ENCODE results near the gene NOB1. TPM values are rescaled to one million over a fixed set of nuclear protein-coding genes. Genes with fewer than 3 reads are reported as not detected.

The NOB1 gene
- total and polyA plus RNA-seq, 2 of the 4 experiments (the other 2 are of a cell fraction): 47.0 to 58.1 TPM

- 100% methylated on average over 2 of the region's 11 CpGs; no CpG with 5 or more reads in 1 of the 2 experiments for WGBS, 2 experiments (ENCODE audit: extremely low coverage in 2 of 2, insufficient read length in 1 of 2)
- no peak for DNase-seq
- Histone ChIP-seq H3K14ac (replicated peaks; ENCODE audit: low read depth, low read length) (no peak overlapping the region), H4K8ac (ENCODE audit: low read depth in 2 of 2, low read length in 2 of 2) (no peak overlapping the region), H2AFZ (replicated peaks; ENCODE audit: low read length, poor library complexity) (no peak overlapping the region), H4K20me1 (ENCODE audit: insufficient read depth, low read length) (peaks cover 6% of the 10 kb centered on the region; the same call in 1 of the 2 replicates), H3K36me3 (ENCODE audit: control insufficient read depth, insufficient read depth, low read length) (peaks cover 74% of the 10 kb centered on the region), H4K91ac (ENCODE audit: insufficient read depth, low read depth, low read length) (no peak overlapping the region), H3K4me2 (ENCODE audit: low read depth, low read length) (no peak overlapping the region), H3K23ac (ENCODE audit: low read depth, low read length) (no peak overlapping the region), H2BK5ac (ENCODE audit: low read depth, low read length, poor library complexity, severe bottlenecking) (no peak overlapping the region), H2AK5ac (ENCODE audit: low read depth, low read length) (no peak overlapping the region), H3K9me3 (ENCODE audit: control insufficient read depth, insufficient read depth, low read length) (no peaks in the 10 kb centered on the region), H3K18ac (ENCODE audit: low read depth, low read length) (no peak overlapping the region), H3K4me1 (ENCODE audit: control insufficient read depth, insufficient read depth, low read length) (peaks cover 2% of the 10 kb centered on the region; the same call in 1 of the 2 replicates), H3K9ac (ENCODE audit: low read depth, low read length) (no peak overlapping the region), H3K4ac (ENCODE audit: low read depth, low read length) (no peak overlapping the region), H3K56ac (ENCODE audit: extremely low read depth, insufficient read depth, low read length) (no peak overlapping the region), H2BK15ac (ENCODE audit: low read depth, low read length) (no peak overlapping the region), H4K5ac (ENCODE audit: low read depth, low read length) (no peak overlapping the region), H2BK20ac (ENCODE audit: low read depth, low read length) (no peak overlapping the region), H3K79me1 (ENCODE audit: low read depth in 1 of 2, low read length in 2 of 2) (peaks cover 30 to 57% of the 10 kb centered on the region in 2 experiments), H2BK120ac (ENCODE audit: low read depth, low read length) (no peak overlapping the region), H3K27me3 (ENCODE audit: control insufficient read depth, insufficient read depth, low read length) (no peaks in the 10 kb centered on the region), H3K27ac (ENCODE audit: insufficient read depth, low read length) (no peak overlapping the region), H3K9me1 (ENCODE audit: insufficient read depth, low read length) (peaks cover 8% of the 10 kb centered on the region; the same call in 1 of the 2 replicates), H2AK9ac (replicated peaks; ENCODE audit: low read depth, low read length, poor library complexity) (no peak overlapping the region), H3K4me3 (ENCODE audit: insufficient read depth, low read depth, low read length) (no peak overlapping the region)
- in situ Hi-C loops (cut with MboI; ENCODE audit: low sequenced_read_pairs) (no loop called here), dilution Hi-C loops (cut with HindIII; ENCODE audit: low sequenced_read_pairs, unreplicated experiment) (no loop called here), intact Hi-C loops (cut with micrococcal nuclease) (no loop called here)
- no TSS peak for BruUV-seq (replicated peaks)
- ChIA-PET CTCF (interaction anchor here (0.7 kb wide), 1 partner anchor 9 kb away, joined by 3 read pairs; the partner anchor contains the start of gene NOB1), POLR2A (ENCODE audit: unreplicated experiment) (no interaction called here)
- TF ChIP-seq ELK1 (IDR thresholded peaks at IDR 0.05; ENCODE audit: borderline replicate concordance, low read depth, low read length) (no peak), RCOR1 (IDR thresholded peaks at IDR 0.05; ENCODE audit: insufficient replicate concordance, low read length) (no peak), SMC3 (IDR thresholded peaks at IDR 0.05; ENCODE audit: low read depth, low read length) (no peak), POLR2A (IDR thresholded peaks at IDR 0.05; ENCODE audit: low read depth, low read length) (no peak)
- ATAC-seq (ENCODE audit: low read depth): no peak
Measured at GRCh38 chr16:69745232-69745612, 9.5 kb downstream of the NOB1 start.

Data from IMR-90 (cell line).